A549 (cell line): Measurements from ENCODE around the gene CACNA2D4. TPM values are rescaled to one million over a fixed set of nuclear protein-coding genes. Genes with fewer than 3 reads are reported as not detected.
"Not testable (repeated sequence)": the region's sequence is repeated elsewhere in the genome, so short reads cannot be mapped to it uniquely, and the experiment has no call there.

ENCODE experiments used
- ATAC-seq, 2 experiments: fragments of 200-7000 bp in 1 of 2; fragments of >200 bp in 1 of 2; cut with Nextera tagmentation in 1 of 2; cut with Tn5 transposase in 1 of 2; 3 replicates each; pipeline versions ENCODE4 v1.8.0 to v1.9.1; 2018 to 2020; ENCODE audit warnings: mild to moderate bottlenecking in 1 of 2, moderate library complexity in 1 of 2
- CTCF ChIA-PET: fragments of 300-600 bp; sonication (Branson Sonifier 250); formaldehyde crosslinking; extraction: SDS; loops from one replicate; lab custom pipeline; 2021; ENCODE audit warnings: antibody characterized with exemption, inconsistent platforms; lab: Yijun Ruan, JAX
- POLR2A ChIA-PET: fragments of 350-600 bp; formaldehyde crosslinking; extraction: SDS; loops from one replicate; lab custom pipeline; 2021; ENCODE audit warnings: antibody characterized with exemption, inconsistent platforms; lab: Yijun Ruan, JAX
- DNase-seq, 2 experiments: peaks; one replicate each; pipeline versions ENCODE4 v3.0.0 to v3.0.0-alpha.2; 2011 to 2016; ENCODE audit warnings: low read depth in 1 of 2, low spot score in 1 of 2
- FAIRE-seq: peaks from 2 replicates; lab custom pipeline; 2011; peaks lifted over from hg19 to GRCh38; lab: Jason Lieb, UNC
- H3K27ac ChIP-seq, 2 experiments: fragments of >200 bp; sonication (Bioruptor Twin); formaldehyde crosslinking; 3 replicates each; pipeline ENCODE4 v1.5.1; 2016 to 2017
- H3K4me1 ChIP-seq: fragments of >200 bp; sonication (Bioruptor Twin); formaldehyde crosslinking; 3 replicates; pipeline ENCODE4 v1.6.1; 2016
- H3K4me2 ChIP-seq: fragments of >200 bp; sonication (Bioruptor Twin); formaldehyde crosslinking; 3 replicates; pipeline ENCODE4 v1.6.1; 2016
- H3K4me3 ChIP-seq: fragments of >200 bp; sonication (Bioruptor Twin); formaldehyde crosslinking; 3 replicates; pipeline ENCODE4 v1.5.1; 2016
- H3K9me3 ChIP-seq: fragments of >200 bp; sonication (Bioruptor Twin); formaldehyde crosslinking; 3 replicates; pipeline ENCODE4 v1.6.1; 2016
- ATOH8 ChIP-seq: fragments of 250-450 bp; sonication (Bioruptor Pico); IDR thresholded peaks from 2 replicates; pipeline ENCODE4 v1.5.0; 2020; ENCODE audit warnings: low read depth, mild to moderate bottlenecking, moderate library complexity
- EHMT2 ChIP-seq: fragments of 200-600 bp; sonication (generic); IDR thresholded peaks from 2 replicates; pipeline ENCODE4 v1.6.1; 2016; ENCODE audit warnings: antibody characterized with exemption, low read depth, mild to moderate bottlenecking, moderate library complexity
- EP300 ChIP-seq, 2 experiments: fragments of >200 bp; sonication (Bioruptor Twin); formaldehyde crosslinking; IDR thresholded peaks; 2 replicates in 1 of 2; 3 replicates in 1 of 2; pipeline ENCODE4 v1.6.1; 2016 to 2017
- ESRRA ChIP-seq: fragments of 150-350 bp; IDR thresholded peaks from 2 replicates; pipeline ENCODE4 v1.6.1; 2014; ENCODE audit warnings: mild to moderate bottlenecking, low read length, borderline replicate concordance
- FOSB ChIP-seq: fragments of 250-450 bp; sonication (Bioruptor Pico); IDR thresholded peaks from 2 replicates; pipeline ENCODE4 v1.5.0; 2020; ENCODE audit warnings: mild to moderate bottlenecking, moderate library complexity
- HES2 ChIP-seq: fragments of >200 bp; sonication (Bioruptor Twin); formaldehyde crosslinking; IDR thresholded peaks from 2 replicates; pipeline ENCODE4 v1.6.1; 2016
- HEYL ChIP-seq: fragments of 250-450 bp; sonication (Bioruptor Pico); IDR thresholded peaks from 2 replicates; pipeline ENCODE4 v1.8.0; 2021; ENCODE audit warnings: mild to moderate bottlenecking, moderate library complexity
- HMGXB4 ChIP-seq: fragments of 250-450 bp; sonication (Bioruptor Pico); IDR thresholded peaks from 2 replicates; pipeline ENCODE4 v1.5.0; 2021; ENCODE audit warnings: mild to moderate bottlenecking, moderate library complexity, borderline replicate concordance
- KDM1A ChIP-seq: fragments of 200-600 bp; sonication (generic); IDR thresholded peaks from 2 replicates; pipeline ENCODE4 v1.6.1; 2016; ENCODE audit warnings: low read depth, mild to moderate bottlenecking
- KDM5A ChIP-seq: fragments of 200-600 bp; sonication (generic); IDR thresholded peaks from 2 replicates; pipeline ENCODE4 v1.6.1; 2016; ENCODE audit warnings: antibody characterized with exemption, mild to moderate bottlenecking
- MAZ ChIP-seq: fragments of 150-350 bp; IDR thresholded peaks from 2 replicates; pipeline ENCODE4 v1.6.1; 2014; ENCODE audit warnings: antibody characterized with exemption, low read depth, low read length, borderline replicate concordance
- MYC ChIP-seq: IDR thresholded peaks from 2 replicates; pipeline ENCODE4 v1.6.1; 2012; ENCODE audit warnings: mild to moderate bottlenecking, inconsistent platforms, low read length, improper control_type of control experiment, borderline replicate concordance
- NR3C1 ChIP-seq: fragments of >200 bp; sonication (Bioruptor Twin); formaldehyde crosslinking; IDR thresholded peaks from 3 replicates; pipeline ENCODE4 v1.6.1; 2017
- POLR2A ChIP-seq: IDR thresholded peaks from 2 replicates; pipeline ENCODE4 v1.6.1; 2012; ENCODE audit warnings: mild to moderate bottlenecking, low read length
- POLR2AphosphoS2 ChIP-seq: conservative IDR thresholded peaks from 2 replicates; pipeline ENCODE4 v1.6.1; 2012; ENCODE audit warnings: low read length, improper control_type of control experiment, inconsistent platforms
- SMC3 ChIP-seq: fragments of >200 bp; sonication (Bioruptor Twin); formaldehyde crosslinking; IDR thresholded peaks from 3 replicates; pipeline ENCODE4 v1.6.1; 2018; ENCODE audit warnings: inconsistent platforms
- TP53 ChIP-seq: fragments of 250-450 bp; sonication (Bioruptor Pico); IDR thresholded peaks from 2 replicates; pipeline ENCODE4 v1.5.0; 2021; ENCODE audit warnings: mild to moderate bottlenecking, moderate library complexity
- ZC3H11A ChIP-seq: fragments of 450-650 bp; IDR thresholded peaks from 2 replicates; pipeline ENCODE4 v1.6.1; 2014; ENCODE audit warnings: antibody characterized with exemption, mild to moderate bottlenecking
- ZNF302 ChIP-seq: fragments of 250-450 bp; sonication (Bioruptor Pico); IDR thresholded peaks from 2 replicates; pipeline ENCODE4 v1.9.0; 2021; ENCODE audit warnings: inconsistent platforms, mild to moderate bottlenecking, moderate library complexity
- ZSCAN20 ChIP-seq: fragments of 250-450 bp; sonication (Bioruptor Pico); IDR thresholded peaks from 2 replicates; pipeline ENCODE4 v1.8.0; 2022; ENCODE audit warnings: mild to moderate bottlenecking, moderate library complexity
- WGBS: methylation state at CpG from one replicate; pipeline ENCODE4 v1.1.6; 2017; ENCODE audit errors: missing lambda C conversion rate; 5-methylcytosine and 5-hydroxymethylcytosine counted together
- polyA plus RNA-seq, 4 experiments: library from polyadenylated mRNA; depleted of rRNA in 3 of 4; stranded (reverse); fragments of >200 nt; fragmentation: RNase III in 1 of 4; extraction: RNeasy Plus Mini Kit Qiagen cat#74134 plus additional on column Dnase treatment in 1 of 4; gene quantifications; 2 replicates in 3 of 4; 3 replicates in 1 of 4; pipeline ENCODE4 v1.2.3, GENCODE V29; 2011 to 2017

CACNA2D4 gene
- polyA plus RNA-seq, 2 of the 4 experiments (the other 2 are of a cell fraction), result not detected

- CTCF ChIA-PET, result no interaction called here
Observed at GRCh38 chr12:1820191-1820895, 98.1 kb downstream of the CACNA2D4 start, which contains the start of gene LRTM2. LRTM2 (plus strand) TSS chr12:1820565; CDS start chr12:1828149, 7,584 bp downstream.

GRCh38 chr12:1819571-1819970, 98.9 kb downstream of the CACNA2D4 start:
- no peak overlapping the region for H3K4me2 ChIP-seq
- TF ChIP-seq SMC3, result no peak
- no peak for TF ChIP-seq ESRRA
- CTCF ChIA-PET, result no interaction called here
- no peaks in the 10 kb centered on the region for H3K4me1 ChIP-seq
- WGBS, result 20% methylated on average over 6 of the region's 6 CpGs
- DNase-seq (no peak), ATAC-seq (peak in 1 of 2 experiments; percentile 19; a peak in 3 of 6 replicates), FAIRE-seq (no peak)
- POLR2A ChIA-PET, result no interaction called here
- H3K27ac ChIP-seq, result no peak overlapping the region
- no peaks in the 10 kb centered on the region for H3K9me3 ChIP-seq
- H3K4me3 ChIP-seq, result no peak overlapping the region

More at GRCh38 chr12:1820191-1820895, 98.1 kb downstream of the CACNA2D4 start, which contains the start of gene LRTM2:
- Histone ChIP-seq H3K27ac (no peak within 1 kb of the TSS), H3K9me3 (no peaks in the 10 kb centered on the region), H3K4me3 (no peak within 1 kb of the TSS), H3K4me2 (no peak within 1 kb of the TSS), H3K4me1 (no peaks in the 10 kb centered on the region)
- no peak for DNase-seq
- FAIRE-seq, result no peak
- POLR2A ChIA-PET, result no interaction called here
- ATAC-seq, result peak; percentile 34 to 35; a peak in 3 of 6 replicates
- 20% methylated on average over 33 of the region's 34 CpGs for WGBS
- TF ChIP-seq TP53 (CRISPR knock-in tag) (no peak), POLR2A (no peak), FOSB (CRISPR knock-in tag) (no peak), HES2 (no peak), NR3C1 (no peak), HEYL (CRISPR knock-in tag) (no peak), EP300 (IDR thresholded peaks at IDR 0.05) (no peak)
- TF ChIP-seq, all 56 proteins: peak for 0

GRCh38 chr12:1819050-1819449, 99.4 kb downstream of the CACNA2D4 start:
- H3K27ac ChIP-seq, result no peak overlapping the region
- FAIRE-seq (no peak), ATAC-seq (no peak), DNase-seq (no peak)
- no peak for TF ChIP-seq ESRRA
- no peak for TF ChIP-seq POLR2AphosphoS2
- H3K4me3 ChIP-seq, result no peak overlapping the region
- H3K4me2 ChIP-seq, result no peak overlapping the region
- 20% methylated on average over 9 of the region's 9 CpGs for WGBS
- no peaks in the 10 kb centered on the region for H3K4me1 ChIP-seq
- ChIA-PET CTCF (no interaction called here), POLR2A (no interaction called here)
- H3K9me3 ChIP-seq, result no peaks in the 10 kb centered on the region

GRCh38 chr12:1817928-1818327, 100.5 kb downstream of the CACNA2D4 start:
- H3K4me2 ChIP-seq, DNase-seq, ATAC-seq, POLR2A ChIA-PET, H3K9me3 ChIP-seq, CTCF ChIA-PET, H3K4me1 ChIP-seq, H3K4me3 ChIP-seq, H3K27ac ChIP-seq, FAIRE-seq: not testable (repeated sequence)
- 17% methylated on average over 2 of the region's 28 CpGs for WGBS

- WGBS, result 66% methylated on average over 9 of the region's 9 CpGs
- ChIA-PET POLR2A (no interaction called here), CTCF (interaction anchor here (1.7 to 2.0 kb wide), 2 partner anchors 26 to 123 kb away, joined by 5 to 8 read pairs; no protein-coding TSS in a partner anchor)
- DNase-seq, result no peak
- ATAC-seq, result no peak
- Histone ChIP-seq H3K9me3 (no peaks in the 10 kb centered on the region), H3K4me3 (no peak overlapping the region), H3K4me2 (no peak overlapping the region), H3K27ac (no peak overlapping the region), H3K4me1 (0 out of 3 replicates have a peak, but pooled peaks cover 3% of the 10 kb centered on the region)
- FAIRE-seq, result no peak
- TF ChIP-seq MAZ (no peak), MYC (no peak), EHMT2 (no peak), KDM5A (no peak), ZNF302 (CRISPR knock-in tag) (no peak), SMC3 (no peak), ZSCAN20 (CRISPR knock-in tag) (no peak), ATOH8 (CRISPR knock-in tag) (no peak), HMGXB4 (no peak), ZC3H11A (no peak), KDM1A (no peak)
Observed at GRCh38 chr12:1816730-1817348, 101.6 kb downstream of the CACNA2D4 start.
